GM23248 (cell line): ENCODE data around the gene ANKRD55. TPM values are rescaled to one million over a fixed set of nuclear protein-coding genes. Genes with fewer than 3 reads are reported as not detected.
"Not testable (repeated sequence)": the region's sequence is repeated elsewhere in the genome, so short reads cannot be mapped to it uniquely, and the experiment has no call there.

Source experiments
- DNase-seq: peaks from one replicate; pipeline ENCODE4 v3.0.0-alpha.2; 2015
- H2AFZ ChIP-seq: fragments of 200-600 bp; sonication (generic); 2 replicates; pipeline ENCODE4 v1.6.1; 2016; ENCODE audit warnings: antibody characterized with exemption
- H3F3A ChIP-seq: fragments of 200-600 bp; sonication (generic); 2 replicates; pipeline ENCODE4 v1.6.1; 2016; ENCODE audit warnings: mild to moderate bottlenecking, antibody characterized with exemption, mixed run types; ENCODE audit not compliant: insufficient read depth
- H3K27ac ChIP-seq: fragments of 200-600 bp; sonication (generic); 2 replicates; pipeline ENCODE4 v1.5.1; 2016; ENCODE audit warnings: mild to moderate bottlenecking
- H3K27me3 ChIP-seq: fragments of 200-600 bp; sonication (generic); replicated peaks from 2 replicates; pipeline ENCODE4 v1.6.1; 2016; ENCODE audit warnings: mild to moderate bottlenecking; ENCODE audit not compliant: insufficient read depth
- H3K36me3 ChIP-seq: fragments of 200-600 bp; sonication (generic); 2 replicates; pipeline ENCODE4 v1.6.1; 2016; ENCODE audit warnings: low read depth, mild to moderate bottlenecking
- H3K4me1 ChIP-seq: fragments of 200-600 bp; sonication (generic); 2 replicates; pipeline ENCODE4 v1.6.1; 2016; ENCODE audit warnings: mild to moderate bottlenecking; ENCODE audit not compliant: insufficient read depth
- H3K4me2 ChIP-seq: fragments of 200-600 bp; sonication (generic); one replicate; pipeline ENCODE4 v1.6.1; 2016; ENCODE audit warnings: mild to moderate bottlenecking; ENCODE audit not compliant: unreplicated experiment
- H3K4me3 ChIP-seq: fragments of 200-600 bp; sonication (generic); 2 replicates; pipeline ENCODE4 v1.5.1; 2016; ENCODE audit warnings: mild to moderate bottlenecking
- H3K79me2 ChIP-seq: fragments of 200-600 bp; sonication (generic); 2 replicates; pipeline ENCODE4 v1.6.1; 2016; ENCODE audit warnings: mild to moderate bottlenecking; ENCODE audit not compliant: insufficient read depth
- H3K9ac ChIP-seq: fragments of 200-600 bp; sonication (generic); 2 replicates; pipeline ENCODE4 v1.6.1; 2016; ENCODE audit warnings: mild to moderate bottlenecking
- H3K9me2 ChIP-seq: fragments of 200-600 bp; sonication (generic); 2 replicates; pipeline ENCODE4 v1.6.1; 2016; ENCODE audit warnings: mixed run types, mild to moderate bottlenecking, moderate library complexity; ENCODE audit not compliant: insufficient read depth
- H3K9me3 ChIP-seq: fragments of 200-600 bp; sonication (generic); one replicate; pipeline ENCODE4 v1.6.1; 2017; ENCODE audit warnings: low read depth
- H4K20me1 ChIP-seq: fragments of 200-600 bp; sonication (generic); 2 replicates; pipeline ENCODE4 v1.6.0; 2016; ENCODE audit not compliant: insufficient read depth
- EZH2 ChIP-seq: fragments of 200-600 bp; sonication (generic); IDR thresholded peaks from 2 replicates; pipeline ENCODE4 v1.6.1; 2018; ENCODE audit warnings: antibody characterized with exemption, mild to moderate bottlenecking; ENCODE audit not compliant: insufficient read depth, poor library complexity, severe bottlenecking
- EZH2phosphoT487 ChIP-seq: fragments of 200-600 bp; sonication (generic); IDR thresholded peaks from 2 replicates; pipeline ENCODE4 v1.6.1; 2018; ENCODE audit warnings: antibody characterized with exemption, moderate library complexity, mild to moderate bottlenecking, low read depth; ENCODE audit not compliant: insufficient read depth
- WGBS, 2 experiments: methylation state at CpG; one replicate each; pipeline ENCODE4 v1.1.6; 2015 to 2017; ENCODE audit warnings: low lambda C conversion rate in 2 of 2, low coverage in 1 of 2; ENCODE audit errors: missing lambda C conversion rate in 2 of 2; 5-methylcytosine and 5-hydroxymethylcytosine counted together
- in situ Hi-C: fragments of 300-500 bp; cut with MboI; formaldehyde crosslinking; loops from 2 replicates; pipeline ENCODE4 v1.15.0; 2020
- polyA plus RNA-seq: library from polyadenylated mRNA; unstranded; fragments of >200 nt; fragmentation: Nextera tagmentation; extraction: Ambion mirVana; gene quantifications from 2 replicates; pipeline ENCODE4 v1.2.1, GENCODE V29; 2016
- total RNA-seq: library from RNA; depleted of rRNA; stranded (reverse); fragments of >200 nt; shearing (Covaris generic); gene quantifications from 2 replicates; pipeline ENCODE4 v1.2.3, GENCODE V29; 2014

The ANKRD55 gene
- total and polyA plus RNA-seq, 2 experiments from 2014 or later: not detected

GRCh38 chr5:56267856-56268255 lies 34.7 kb upstream of the ANKRD55 start:
- Histone ChIP-seq H3K9me2 (no peaks in the 10 kb centered on the region), H3K36me3 (no peaks in the 10 kb centered on the region), H3K9ac (no peak overlapping the region), H3K4me3 (no peak overlapping the region), H3F3A (0 out of 2 replicates have a peak, but pooled peaks cover 5% of the 10 kb centered on the region), H4K20me1 (no peaks in the 10 kb centered on the region), H3K4me2 (no peak overlapping the region), H3K27me3 (no peaks in the 10 kb centered on the region), H2AFZ (no peak overlapping the region), H3K9me3 (no peaks in the 10 kb centered on the region), H3K4me1 (0 out of 2 replicates have a peak, but pooled peaks cover 5% of the 10 kb centered on the region), H3K27ac (no peak overlapping the region), H3K79me2 (no peaks in the 10 kb centered on the region)
- WGBS, 2 experiments: 90 to 96% methylated on average over 3 of the region's 3 CpGs
- in situ Hi-C loops: loop anchor here (25.0 kb wide), 1 partner anchor 944 kb away; no protein-coding TSS in a partner anchor
- DNase-seq: no peak
- TF ChIP-seq EZH2phosphoT487 (no peak), EZH2 (no peak)

DNA sequence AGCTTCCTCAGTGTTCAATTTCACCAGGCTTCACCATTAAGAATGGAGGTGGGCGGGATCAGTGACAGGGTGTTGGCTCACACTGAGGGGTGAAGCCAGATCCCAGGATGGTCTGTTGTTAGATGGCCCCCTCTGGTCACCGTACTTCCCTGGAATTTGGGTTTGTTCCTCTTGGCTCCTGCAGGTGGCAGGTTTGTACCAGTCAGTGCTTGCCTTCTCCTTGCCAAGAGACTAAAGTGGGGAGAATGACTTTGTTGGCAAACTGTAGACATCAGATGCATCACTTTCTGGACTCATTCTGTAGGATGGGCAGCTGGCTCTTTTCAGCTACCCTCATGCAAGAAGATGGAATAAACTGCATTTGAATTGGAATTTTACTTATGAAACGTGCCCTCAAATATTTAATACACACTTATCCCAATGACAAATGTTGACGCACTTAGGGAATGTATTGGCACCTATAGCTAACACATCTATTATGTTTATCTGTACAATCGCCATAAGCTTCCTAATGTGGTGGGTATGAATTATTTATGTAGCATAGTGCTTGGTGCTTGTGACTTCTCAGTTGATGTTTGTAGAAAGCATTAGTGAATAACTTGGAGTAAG lies 31.4 kb upstream of the ANKRD55 start:
- Histone ChIP-seq H3K9me2 (no peaks in the 10 kb centered on the region), H4K20me1 (no peaks in the 10 kb centered on the region), H3K4me3 (no peak overlapping the region), H3K4me2 (no peak overlapping the region), H3K79me2 (no peaks in the 10 kb centered on the region), H3K27ac (no peak overlapping the region), H3K36me3 (no peaks in the 10 kb centered on the region), H2AFZ (no peak overlapping the region), H3K4me1 (peaks cover 11% of the 10 kb centered on the region), H3K9me3 (no peaks in the 10 kb centered on the region), H3K9ac (no peak overlapping the region), H3F3A (peaks cover 8% of the 10 kb centered on the region; the same call in 1 of the 2 replicates), H3K27me3 (no peaks in the 10 kb centered on the region)
- in situ Hi-C loops: loop anchor here (25.0 kb wide), 1 partner anchor 948 kb away; no protein-coding TSS in a partner anchor
- peak; percentile 80 for DNase-seq
- TF ChIP-seq EZH2phosphoT487: no peak
- TF ChIP-seq EZH2: no peak
- WGBS, 2 experiments: 70 to 77% methylated on average over 5 of the region's 5 CpGs

GRCh38 chr5:56262279-56262678 lies 29.1 kb upstream of the ANKRD55 start:
- H2AFZ ChIP-seq: no peak overlapping the region
- in situ Hi-C loops: loop anchor here (25.0 kb wide), 1 partner anchor 950 kb away; no protein-coding TSS in a partner anchor
- no peak for TF ChIP-seq EZH2phosphoT487
- no peak for TF ChIP-seq EZH2
- WGBS, 2 experiments: 98 to 100% methylated on average over 3 of the region's 3 CpGs
- peaks cover 14% of the 10 kb centered on the region; the same call in 1 of the 2 replicates for H3F3A ChIP-seq
- no peak overlapping the region for H3K4me3 ChIP-seq
- no peaks in the 10 kb centered on the region for H3K9me2 ChIP-seq
- no peak overlapping the region for H3K9ac ChIP-seq
- DNase-seq: no peak
- no peaks in the 10 kb centered on the region for H3K9me3 ChIP-seq
- no peak overlapping the region for H3K27ac ChIP-seq
- H3K4me1 ChIP-seq: peaks cover 17% of the 10 kb centered on the region
- no peaks in the 10 kb centered on the region for H3K36me3 ChIP-seq
- H3K79me2 ChIP-seq: no peaks in the 10 kb centered on the region
- no peaks in the 10 kb centered on the region for H4K20me1 ChIP-seq
- no peaks in the 10 kb centered on the region for H3K27me3 ChIP-seq
- H3K4me2 ChIP-seq: no peak overlapping the region

- no peaks in the 10 kb centered on the region for H3K27me3 ChIP-seq
- H4K20me1 ChIP-seq: no peaks in the 10 kb centered on the region
- in situ Hi-C loops: loop anchor here (25.0 kb wide), 1 partner anchor 953 kb away; no protein-coding TSS in a partner anchor
- no peak for TF ChIP-seq EZH2
- TF ChIP-seq EZH2phosphoT487: 0 out of 2 replicates have a peak, but pooled peaks have one; percentile 42
- H3F3A ChIP-seq: peaks cover 9% of the 10 kb centered on the region; the same call in 1 of the 2 replicates
- WGBS, 2 experiments: 0% methylated on average over 2 of the region's 2 CpGs
- peaks cover 12% of the 10 kb centered on the region for H3K4me1 ChIP-seq
- peak overlapping the region; percentile 72 for H3K4me2 ChIP-seq
- H2AFZ ChIP-seq: peak overlapping the region; percentile 55
- no peaks in the 10 kb centered on the region for H3K9me3 ChIP-seq
- H3K79me2 ChIP-seq: no peaks in the 10 kb centered on the region
- peak overlapping the region; percentile 38 for H3K9ac ChIP-seq
- peak overlapping the region; percentile 30 for H3K4me3 ChIP-seq
- DNase-seq: peak; percentile 95
- H3K27ac ChIP-seq: peak overlapping the region; percentile 74
- no peaks in the 10 kb centered on the region for H3K9me2 ChIP-seq
- H3K36me3 ChIP-seq: no peaks in the 10 kb centered on the region
These were observed 25.9 kb upstream of the ANKRD55 start for GRCh38 chr5:56259002-56259511.

GRCh38 chr5:56257763-56258529 lies 24.8 kb upstream of the ANKRD55 start:
- H3K27ac ChIP-seq, DNase-seq, H3K79me2 ChIP-seq, H3K4me3 ChIP-seq, H3F3A ChIP-seq, H4K20me1 ChIP-seq, H3K4me2 ChIP-seq, H3K9me2 ChIP-seq, H3K36me3 ChIP-seq, H2AFZ ChIP-seq, H3K9me3 ChIP-seq, H3K27me3 ChIP-seq, H3K9ac ChIP-seq: not testable (repeated sequence)
- in situ Hi-C loops: loop anchor here (25.0 kb wide), 1 partner anchor 954 kb away; no protein-coding TSS in a partner anchor
- 92 to 93% methylated on average over 20 to 30 of the region's 30 CpGs for WGBS, 2 experiments
- peaks cover 12% of the 10 kb centered on the region for H3K4me1 ChIP-seq
